PFSK-1 (cell line): Measurements from ENCODE around the gene CRADD.

Experiments
- FOXP2 ChIP-seq: optimal IDR thresholded peaks from 2 replicates; pipeline ENCODE3; 2011; ENCODE audit warnings: borderline replicate concordance, control low read depth, inconsistent platforms; ENCODE audit not compliant: insufficient read depth; ENCODE audit errors: extremely low read length, extremely low read depth
- POLR2AphosphoS5 ChIP-seq: IDR thresholded peaks from 2 replicates; pipeline ENCODE4 v1.6.1; 2012; ENCODE audit warnings: low read depth, mild to moderate bottlenecking, control low read depth, low read length, moderate library complexity
- REST ChIP-seq, 2 experiments: IDR thresholded peaks; 2 replicates each; pipeline versions ENCODE4 v1.6.1 to v1.8.0; 2011 to 2012; ENCODE audit warnings: low read depth in 2 of 2, low read length in 2 of 2, control low read depth in 1 of 2, inconsistent platforms in 1 of 2, mild to moderate bottlenecking in 1 of 2, moderate library complexity in 1 of 2; ENCODE audit not compliant: insufficient read depth in 1 of 2
- SIN3A ChIP-seq: IDR thresholded peaks from 2 replicates; pipeline ENCODE4 v1.6.1; 2012; ENCODE audit warnings: mild to moderate bottlenecking, low read length, moderate library complexity, borderline replicate concordance; ENCODE audit not compliant: insufficient read depth
- TAF1 ChIP-seq: IDR thresholded peaks from 2 replicates; pipeline ENCODE4 v1.6.1; 2012; ENCODE audit warnings: low read length, control low read depth, borderline replicate concordance; ENCODE audit not compliant: insufficient read depth

CRADD gene

DNA sequence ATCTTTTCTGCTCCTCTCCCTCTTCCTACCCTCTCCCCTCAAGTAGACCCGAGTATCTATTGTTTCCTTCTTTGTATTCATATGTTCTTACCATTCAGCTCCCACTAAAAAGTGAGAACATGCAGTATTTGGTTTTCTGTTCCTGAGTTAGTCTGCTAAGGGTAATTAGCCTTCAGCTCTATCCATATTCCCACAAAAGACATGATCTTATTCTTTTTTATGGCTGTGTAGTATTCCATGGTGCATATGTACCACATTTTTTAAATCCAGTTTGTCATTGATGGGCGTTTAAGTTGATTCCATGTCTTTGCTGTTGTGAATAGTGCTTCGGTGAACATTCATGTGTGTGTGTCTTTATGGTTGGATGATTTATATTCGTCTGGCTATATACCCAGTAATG, 32.2 kb downstream of the CRADD start:
- no peak for TF ChIP-seq REST (IDR thresholded peaks at IDR 0.05; ENCODE audit: insufficient read depth in 1 of 2, low read depth in 2 of 2, low read length in 2 of 2)
- TF ChIP-seq POLR2AphosphoS5: no peak
- no peak for TF ChIP-seq FOXP2
- TF ChIP-seq TAF1: no peak
- no peak for TF ChIP-seq SIN3A

DNA sequence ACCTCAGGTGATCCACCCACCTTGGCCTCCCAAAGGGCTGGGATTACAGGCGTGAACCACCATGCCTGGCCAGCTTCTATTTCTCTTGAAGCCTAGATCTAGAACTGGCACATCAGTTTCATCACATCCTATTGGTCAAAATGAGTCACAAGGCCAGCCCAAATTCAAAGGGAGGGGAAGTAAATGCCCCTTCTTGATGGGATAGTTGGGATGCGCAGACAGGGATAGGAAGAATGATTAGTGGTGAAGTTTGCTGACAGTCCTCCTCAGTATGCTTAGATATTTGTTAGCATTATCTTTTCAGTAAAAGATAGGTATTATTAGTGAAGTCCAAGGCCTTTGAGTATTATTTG, 33.4 kb downstream of the CRADD start:
- TF ChIP-seq REST (IDR thresholded peaks at IDR 0.05; ENCODE audit: insufficient read depth in 1 of 2, low read depth in 2 of 2, low read length in 2 of 2): no peak
- TF ChIP-seq TAF1: no peak
- TF ChIP-seq FOXP2: no peak
- TF ChIP-seq POLR2AphosphoS5: no peak
- no peak for TF ChIP-seq SIN3A

DNA sequence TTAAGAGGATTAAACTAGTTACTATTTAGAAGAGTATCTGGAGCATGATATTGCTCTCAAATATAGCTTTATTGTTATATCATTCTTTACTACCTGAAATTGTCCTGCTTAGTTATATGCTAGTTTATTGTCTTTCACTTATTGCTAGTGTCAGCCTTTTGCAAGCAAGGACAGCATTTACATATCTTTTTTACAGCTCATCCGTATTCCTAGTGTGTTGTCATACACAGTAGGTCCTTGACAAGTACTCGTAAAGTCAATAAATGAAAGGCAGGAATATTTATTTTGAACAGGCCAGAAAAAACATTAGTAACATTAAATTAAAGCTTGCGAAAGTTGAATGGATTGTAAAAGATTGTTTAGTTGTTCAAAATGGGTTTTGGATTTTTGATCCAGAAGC, 35.0 kb downstream of the CRADD start:
- TF ChIP-seq POLR2AphosphoS5 (no peak), SIN3A (no peak), TAF1 (no peak), FOXP2 (no peak), REST (IDR thresholded peaks at IDR 0.05; ENCODE audit: insufficient read depth in 1 of 2, low read depth in 2 of 2, low read length in 2 of 2) (no peak)

GRCh38 chr12:93713060-93713459, 35.9 kb downstream of the CRADD start:
- TF ChIP-seq SIN3A: no peak
- TF ChIP-seq POLR2AphosphoS5: no peak
- no peak for TF ChIP-seq TAF1
- TF ChIP-seq FOXP2: no peak
- TF ChIP-seq REST (IDR thresholded peaks at IDR 0.05; ENCODE audit: insufficient read depth in 1 of 2, low read depth in 2 of 2, low read length in 2 of 2): no peak

- TF ChIP-seq FOXP2 (no peak), POLR2AphosphoS5 (no peak), TAF1 (no peak), SIN3A (no peak), REST (IDR thresholded peaks at IDR 0.05; ENCODE audit: insufficient read depth in 1 of 2, low read depth in 2 of 2, low read length in 2 of 2) (no peak)
Observed at GRCh38 chr12:93713800-93714199, 36.6 kb downstream of the CRADD start.
